HEK293 (cell line): ENCODE data around the gene MNX1.

Experiments
- ELK4 ChIP-seq: IDR thresholded peaks from 2 replicates; pipeline ENCODE4 v1.6.1; 2011; ENCODE audit warnings: mild to moderate bottlenecking, low read depth, low read length, borderline replicate concordance
- FEZF1 ChIP-seq: fragments of 450-650 bp; formaldehyde crosslinking; IDR thresholded peaks from 2 replicates; pipeline ENCODE4 v1.5.1; 2016; ENCODE audit warnings: missing biosample characterization, missing genetic modification characterization
- MZF1 ChIP-seq: fragments of 450-650 bp; formaldehyde crosslinking; IDR thresholded peaks from 2 replicates; pipeline ENCODE4 v1.5.1; 2017; ENCODE audit warnings: missing biosample characterization, missing genetic modification characterization, borderline replicate concordance
- PRDM10 ChIP-seq: fragments of 450-650 bp; formaldehyde crosslinking; IDR thresholded peaks from 2 replicates; pipeline ENCODE4 v1.5.1; 2016; ENCODE audit warnings: missing biosample characterization, missing genetic modification characterization
- PRDM6 ChIP-seq: fragments of 450-650 bp; formaldehyde crosslinking; IDR thresholded peaks from 2 replicates; pipeline ENCODE4 v1.5.1; 2017; ENCODE audit warnings: missing biosample characterization, missing genetic modification characterization
- RBAK ChIP-seq: fragments of 450-650 bp; formaldehyde crosslinking; IDR thresholded peaks from 2 replicates; pipeline ENCODE4 v1.5.1; 2016; ENCODE audit warnings: missing biosample characterization, missing genetic modification characterization
- TRIM28 ChIP-seq: IDR thresholded peaks from 2 replicates; pipeline ENCODE4 v1.6.1; 2011; ENCODE audit warnings: low read length, control low read depth, borderline replicate concordance
- ZBTB17 ChIP-seq: fragments of 450-650 bp; formaldehyde crosslinking; IDR thresholded peaks from 2 replicates; pipeline ENCODE4 v1.5.1; 2016; ENCODE audit warnings: missing biosample characterization, missing genetic modification characterization
- ZBTB7A ChIP-seq: fragments of 450-650 bp; formaldehyde crosslinking; IDR thresholded peaks from 2 replicates; pipeline ENCODE4 v1.5.1; 2016; ENCODE audit warnings: low read depth, missing biosample characterization, missing genetic modification characterization
- ZBTB8A ChIP-seq: fragments of 450-650 bp; formaldehyde crosslinking; IDR thresholded peaks from 2 replicates; pipeline ENCODE4 v1.5.1; 2016; ENCODE audit warnings: missing biosample characterization, missing genetic modification characterization
- ZIC2 ChIP-seq: fragments of 450-650 bp; formaldehyde crosslinking; IDR thresholded peaks from 2 replicates; pipeline ENCODE4 v1.5.1; 2016; ENCODE audit warnings: missing biosample characterization, missing genetic modification characterization
- ZNF174 ChIP-seq: fragments of 450-650 bp; formaldehyde crosslinking; IDR thresholded peaks from 2 replicates; pipeline ENCODE4 v1.5.0; 2017; ENCODE audit warnings: missing biosample characterization, mild to moderate bottlenecking, missing genetic modification characterization
- ZNF184 ChIP-seq: fragments of 450-650 bp; IDR thresholded peaks from 2 replicates; pipeline ENCODE4 v1.5.1; 2018; ENCODE audit warnings: missing biosample characterization, mild to moderate bottlenecking, missing genetic modification characterization
- ZNF394 ChIP-seq: fragments of 450-650 bp; formaldehyde crosslinking; IDR thresholded peaks from 2 replicates; pipeline ENCODE4 v1.5.1; 2016; ENCODE audit warnings: missing biosample characterization, missing genetic modification characterization, mild to moderate bottlenecking, moderate library complexity, borderline replicate concordance
- ZNF423 ChIP-seq: fragments of 450-650 bp; formaldehyde crosslinking; IDR thresholded peaks from 2 replicates; pipeline ENCODE4 v1.5.1; 2016; ENCODE audit warnings: missing biosample characterization, missing genetic modification characterization
- ZNF426 ChIP-seq: fragments of 450-650 bp; formaldehyde crosslinking; IDR thresholded peaks from 2 replicates; pipeline ENCODE4 v1.5.1; 2017; ENCODE audit warnings: missing biosample characterization, missing genetic modification characterization, mild to moderate bottlenecking, inconsistent platforms, moderate library complexity
- ZNF48 ChIP-seq: fragments of 450-650 bp; formaldehyde crosslinking; IDR thresholded peaks from 2 replicates; pipeline ENCODE4 v1.5.1; 2016; ENCODE audit warnings: missing biosample characterization, missing genetic modification characterization
- ZNF513 ChIP-seq: fragments of 450-650 bp; IDR thresholded peaks from 2 replicates; pipeline ENCODE4 v1.5.1; 2018; ENCODE audit warnings: missing biosample characterization, missing genetic modification characterization
- ZNF548 ChIP-seq: fragments of 450-650 bp; formaldehyde crosslinking; IDR thresholded peaks from 2 replicates; pipeline ENCODE4 v1.5.1; 2016; ENCODE audit warnings: missing biosample characterization, missing genetic modification characterization
- ZNF580 ChIP-seq: fragments of 450-650 bp; formaldehyde crosslinking; IDR thresholded peaks from 2 replicates; pipeline ENCODE4 v1.5.1; 2016; ENCODE audit warnings: missing biosample characterization, missing genetic modification characterization
- ZNF629 ChIP-seq: fragments of 450-650 bp; formaldehyde crosslinking; IDR thresholded peaks from 2 replicates; pipeline ENCODE4 v1.5.1; 2017; ENCODE audit warnings: missing biosample characterization, missing genetic modification characterization
- ZNF792 ChIP-seq: fragments of 450-650 bp; formaldehyde crosslinking; IDR thresholded peaks from 2 replicates; pipeline ENCODE4 v1.5.1; 2016; ENCODE audit warnings: missing biosample characterization, missing genetic modification characterization

Gene MNX1

GRCh38 chr7:156993021-156993924 lies 17.2 kb downstream of the MNX1 start (continued):
- TF ChIP-seq ZNF513 (tag by site-specific recombination): no peak
- TF ChIP-seq PRDM6 (tag by site-specific recombination): peak; percentile 75
- TF ChIP-seq ZNF629 (tag by site-specific recombination): no peak
- no peak for TF ChIP-seq RBAK (tag by site-specific recombination)
- 0 out of 2 replicates have a peak, but pooled peaks have one; percentile 25 for TF ChIP-seq FEZF1 (tag by site-specific recombination)
- 0 out of 2 replicates have a peak, but pooled peaks have one; percentile 12 for TF ChIP-seq ZNF423 (tag by site-specific recombination)
- TF ChIP-seq ZNF548 (tag by site-specific recombination): no peak
- no peak for TF ChIP-seq TRIM28
- peak; percentile 98 for TF ChIP-seq ZIC2
- TF ChIP-seq ZNF792: no peak
- peak; percentile 36; the same call in 1 of the 2 replicates for TF ChIP-seq PRDM10 (tag by site-specific recombination)
- TF ChIP-seq ZNF48 (tag by site-specific recombination): no peak
- no peak for TF ChIP-seq ZBTB7A (tag by site-specific recombination)
- TF ChIP-seq ZNF426: no peak
- TF ChIP-seq ZNF580 (tag by site-specific recombination): no peak
- TF ChIP-seq ZNF174 (tag by site-specific recombination): no peak
- TF ChIP-seq ZBTB8A: peak; percentile 37; the same call in 1 of the 2 replicates
- no peak for TF ChIP-seq MZF1
- no peak for TF ChIP-seq ELK4
- no peak for TF ChIP-seq ZNF184 (tag by site-specific recombination)
- TF ChIP-seq ZBTB17: peak; percentile 62
- TF ChIP-seq ZNF394 (tag by site-specific recombination): no peak
